GM23248 (cell line): ENCODE measurements around the gene OR2A2.

Experiments used
- EZH2 ChIP-seq: fragments of 200-600 bp; sonication (generic); IDR thresholded peaks from 2 replicates; pipeline ENCODE4 v1.6.1; 2018; ENCODE audit warnings: antibody characterized with exemption, mild to moderate bottlenecking; ENCODE audit not compliant: insufficient read depth, poor library complexity, severe bottlenecking
- EZH2phosphoT487 ChIP-seq: fragments of 200-600 bp; sonication (generic); IDR thresholded peaks from 2 replicates; pipeline ENCODE4 v1.6.1; 2018; ENCODE audit warnings: antibody characterized with exemption, moderate library complexity, mild to moderate bottlenecking, low read depth; ENCODE audit not compliant: insufficient read depth

GRCh38 chr7:144109283-144109682, at the start of gene OR2A2:
- TF ChIP-seq EZH2phosphoT487 (no peak), EZH2 (no peak)
